Measurements from ENCODE around the gene EXOC4.

EXOC4 gene

DNA sequence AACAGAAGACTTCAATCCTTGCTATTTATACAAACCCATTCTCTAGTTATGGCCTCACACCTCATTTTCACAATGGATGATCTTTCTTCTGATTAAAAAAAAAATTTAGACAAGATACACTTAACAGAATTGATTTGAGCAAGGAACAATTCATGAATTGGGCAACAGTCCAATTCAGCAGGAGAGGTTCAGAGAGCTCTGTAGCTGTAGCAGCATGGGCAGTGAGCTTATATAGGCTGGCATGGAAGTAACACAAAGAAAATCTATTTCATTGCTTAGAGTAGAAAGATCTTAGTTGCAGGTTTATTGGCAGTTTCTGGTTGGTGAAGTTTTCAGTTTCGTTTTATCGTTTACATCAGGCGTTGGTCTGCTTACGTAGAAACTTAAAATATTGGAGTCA lies 851.3 kb downstream of the EXOC4 start:
- no peak for DNase-seq

DNA sequence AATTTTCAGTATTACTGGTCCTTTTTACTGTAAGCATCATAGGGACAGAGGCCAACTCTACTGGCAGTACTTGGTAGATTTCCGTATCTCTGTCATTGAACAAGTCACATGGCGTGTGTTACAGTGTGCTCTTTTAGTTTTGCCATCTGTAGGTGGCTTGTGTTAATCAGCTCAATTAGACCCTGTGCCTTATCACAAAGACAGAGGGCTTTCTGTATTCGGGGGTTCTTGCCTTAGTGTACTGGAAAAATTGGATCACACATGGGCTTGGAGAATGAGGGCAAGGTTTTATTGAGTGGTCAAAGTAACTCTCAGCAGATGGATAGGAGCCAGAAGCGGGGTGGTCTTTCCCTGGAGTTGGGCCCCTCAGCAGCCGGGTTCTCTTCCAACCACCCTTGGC lies 853.0 kb downstream of the EXOC4 start:
- no peak for DNase-seq

DNA sequence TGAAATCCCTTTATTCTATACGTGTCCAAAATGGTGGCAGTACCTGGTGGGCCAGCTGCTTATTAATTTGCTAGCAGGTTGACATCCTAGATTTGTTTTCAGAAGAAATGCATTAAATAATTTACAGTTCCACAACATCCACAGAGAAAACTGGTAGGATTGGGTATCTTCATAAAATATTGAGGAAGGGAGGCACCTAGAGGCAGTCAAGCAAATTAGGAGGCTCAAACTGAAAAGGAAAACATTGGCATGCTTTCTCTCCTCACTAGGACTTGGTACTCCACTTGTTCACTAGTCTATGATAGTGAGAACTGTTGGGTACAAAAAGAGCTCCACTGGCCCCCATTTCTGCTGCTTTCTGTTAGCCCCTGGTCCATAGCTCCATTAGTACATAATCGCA lies 855.9 kb downstream of the EXOC4 start:
- DNase-seq: no peak

DNA sequence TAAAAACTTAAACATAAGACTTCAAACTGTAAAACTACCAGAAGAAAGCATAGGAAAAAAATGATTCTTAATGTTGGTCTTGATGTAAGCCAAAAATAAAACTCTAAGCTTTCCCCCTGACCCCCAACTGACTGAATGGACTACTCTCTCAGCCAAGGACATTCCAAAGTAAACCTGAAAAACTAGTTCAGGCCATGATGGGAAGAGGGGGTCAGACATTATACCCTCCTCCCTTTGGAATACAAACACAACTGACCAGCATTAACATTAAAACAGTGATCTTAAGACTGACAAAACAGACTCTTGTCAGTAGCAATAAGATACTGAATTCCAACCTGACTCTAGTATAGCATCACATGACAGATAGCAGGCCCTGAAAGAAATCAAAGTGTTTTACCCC lies 860.8 kb downstream of the EXOC4 start:
- no peak for DNase-seq

DNA sequence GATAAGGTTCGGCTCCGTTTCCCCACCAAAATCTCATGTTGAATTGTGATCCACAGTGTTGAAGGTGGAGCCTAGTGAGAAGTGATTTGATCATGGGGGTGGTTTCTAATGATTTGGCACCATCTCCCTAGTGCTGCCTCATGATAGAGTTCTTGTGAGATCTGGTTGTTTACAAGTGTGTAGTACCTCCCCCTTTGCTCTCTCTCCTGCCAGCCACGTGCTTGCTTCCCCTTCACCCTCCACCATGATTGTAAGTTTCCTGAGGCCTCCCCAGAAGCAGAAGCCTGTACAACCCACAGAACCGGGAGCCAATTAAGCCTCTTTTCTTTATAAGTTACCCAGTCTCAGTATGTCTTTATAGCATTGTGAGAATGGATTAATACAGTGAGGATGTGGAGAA lies 862.1 kb downstream of the EXOC4 start:
- no peak for DNase-seq

All from NCI-H2029 (cell line).